A172 (cell line): ENCODE results near the gene KCNQ2. TPM values are rescaled to one million over a fixed set of nuclear protein-coding genes. Genes with fewer than 3 reads are reported as not detected.

Experiments
- DNase-seq: peaks from one replicate; pipeline ENCODE4 v3.0.0-alpha.2; 2015; ENCODE audit warnings: low spot score
- total RNA-seq: library from RNA; depleted of rRNA; stranded (reverse); fragments of >200 nt; shearing (Covaris generic); gene quantifications from 2 replicates; pipeline ENCODE4 v1.2.3, GENCODE V29; 2014; rRNA removed

Gene KCNQ2
- total RNA-seq, 1 experiment from 2014 or later: 0.36 TPM

GRCh38 chr20:63356931-63357879, 115.2 kb downstream of the KCNQ2 start:
- DNase-seq: no peak

- no peak for DNase-seq
Observed at GRCh38 chr20:63356511-63356910, 115.9 kb downstream of the KCNQ2 start.

GRCh38 chr20:63355781-63356295, 116.6 kb downstream of the KCNQ2 start:
- DNase-seq: no peak

GRCh38 chr20:63354636-63355350, 117.7 kb downstream of the KCNQ2 start:
- no peak for DNase-seq

- DNase-seq: no peak
Observed at GRCh38 chr20:63352811-63353221, 119.6 kb downstream of the KCNQ2 start.

GRCh38 chr20:63351811-63352591, 120.5 kb downstream of the KCNQ2 start:
- DNase-seq: no peak

GRCh38 chr20:63351326-63351700, 121.1 kb downstream of the KCNQ2 start:
- DNase-seq: no peak

GRCh38 chr20:63350597-63351325, 121.7 kb downstream of the KCNQ2 start:
- DNase-seq: no peak

Other genes starting within 250 kb of the KCNQ2 start
- 0.19 TPM in 1 of 2 replicates, not detected in the other for gene BIRC7, start 236.8 kb downstream of the KCNQ2 start, total RNA-seq
- gene NKAIN4, start 218.2 kb downstream of the KCNQ2 start, total RNA-seq: not detected in 2 replicates
- 64.4 and 65.8 TPM in 2 replicates for gene ARFGAP1, start 199.8 kb downstream of the KCNQ2 start, total RNA-seq
- gene COL20A1, start 179.5 kb downstream of the KCNQ2 start, total RNA-seq: 0.36 TPM in 1 of 2 replicates, not detected in the other
- 0.03 and 0.07 TPM in 2 replicates for gene CHRNA4, start 111.3 kb downstream of the KCNQ2 start, total RNA-seq
- 88.1 and 91.0 TPM in 2 replicates for gene EEF1A2, start 26.4 kb upstream of the KCNQ2 start, total RNA-seq
- gene PPDPF, start 48.1 kb upstream of the KCNQ2 start, total RNA-seq: 67.4 and 70.6 TPM in 2 replicates
- gene PTK6, start 64.7 kb upstream of the KCNQ2 start, total RNA-seq: 2.0 and 2.4 TPM in 2 replicates
- not detected in 2 replicates for gene SRMS, start 75.1 kb upstream of the KCNQ2 start, total RNA-seq
- 1.8 and 2.9 TPM in 2 replicates for gene FNDC11, start 81.5 kb upstream of the KCNQ2 start, total RNA-seq
- 17.1 and 17.2 TPM in 2 replicates for gene HELZ2, start 101.6 kb upstream of the KCNQ2 start, total RNA-seq
- 15.0 and 17.5 TPM in 2 replicates for gene GMEB2, start 154.4 kb upstream of the KCNQ2 start, total RNA-seq
- gene STMN3, start 180.8 kb upstream of the KCNQ2 start, total RNA-seq: 2.2 and 2.6 TPM in 2 replicates
- gene RTEL1, start 185.7 kb upstream of the KCNQ2 start, total RNA-seq: 17.8 and 22.2 TPM in 2 replicates
- gene TNFRSF6B, start 224.0 kb upstream of the KCNQ2 start, total RNA-seq: 2.4 and 3.4 TPM in 2 replicates
- 61.1 and 65.7 TPM in 2 replicates for gene ARFRP1, start 235.3 kb upstream of the KCNQ2 start, total RNA-seq
- 29.8 and 33.2 TPM in 2 replicates for gene ZGPAT, start 235.4 kb upstream of the KCNQ2 start, total RNA-seq